ENCODE measurements around the gene PODXL2.

PODXL2 gene

GRCh38 chr3:127711896-127712295 lies 82.9 kb downstream of the PODXL2 start:
- no peak for DNase-seq

DNA sequence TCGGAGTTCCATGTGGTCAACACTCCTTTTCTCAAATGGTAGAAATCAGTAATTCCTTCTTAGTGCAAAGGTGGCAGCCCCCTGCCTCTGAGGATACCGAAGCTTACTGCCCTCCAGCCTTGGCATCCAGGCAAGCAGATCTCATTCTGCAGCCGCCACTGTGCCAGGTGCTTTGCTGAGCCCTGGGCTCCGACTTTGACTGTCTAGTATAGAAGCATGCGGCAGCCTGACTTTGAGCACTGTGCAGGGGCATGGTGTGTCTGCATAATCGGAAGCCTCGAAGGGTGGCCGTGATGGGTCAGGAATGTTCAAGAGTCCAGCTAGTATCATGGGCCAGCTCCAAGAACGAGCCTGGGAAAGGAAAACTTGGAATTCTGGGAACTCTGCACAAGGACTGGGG lies 83.5 kb downstream of the PODXL2 start:
- no peak for DNase-seq

DNA sequence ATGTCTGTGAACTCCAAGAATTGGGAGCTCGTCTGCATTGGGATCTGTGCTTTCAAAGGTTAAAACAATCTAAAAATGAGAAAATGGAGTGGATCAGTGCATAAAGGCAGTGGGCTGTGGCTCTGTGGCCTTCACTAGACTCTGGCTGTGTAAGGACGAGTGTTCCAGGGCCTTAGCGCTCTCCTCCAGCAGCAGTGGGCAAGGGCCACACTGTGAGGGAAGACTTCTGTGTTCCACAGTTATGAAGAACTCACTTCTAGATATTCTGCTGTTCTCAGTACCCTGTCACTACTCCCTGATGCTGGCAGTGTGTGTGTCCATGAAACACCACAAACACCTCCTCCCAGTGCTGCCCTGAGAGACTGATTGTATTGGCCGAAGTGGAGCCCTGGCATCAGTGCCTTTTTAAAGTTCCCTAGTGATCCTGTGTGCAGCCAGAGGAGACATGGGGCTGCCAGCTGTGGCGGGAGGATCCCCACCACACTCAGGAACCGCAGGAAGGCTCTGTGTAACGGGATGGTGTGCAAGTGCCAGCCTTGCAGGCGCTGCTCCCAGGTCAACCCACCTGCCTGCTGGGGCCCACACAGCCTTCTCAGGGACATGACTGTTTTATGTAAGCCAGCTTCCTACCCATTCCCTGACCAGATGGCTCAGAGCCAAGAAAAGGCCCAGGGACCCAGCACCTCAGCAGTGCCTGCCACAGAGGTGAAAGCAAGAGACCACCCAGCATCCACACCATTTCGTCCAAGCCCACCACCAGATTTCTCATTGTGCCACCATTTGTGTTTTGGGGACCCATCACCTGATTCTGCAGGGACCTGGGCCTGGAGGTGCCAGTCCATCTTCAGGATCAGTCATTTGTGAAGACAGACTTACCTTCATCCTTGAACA lies 84.1 kb downstream of the PODXL2 start:
- DNase-seq = no peak

DNA sequence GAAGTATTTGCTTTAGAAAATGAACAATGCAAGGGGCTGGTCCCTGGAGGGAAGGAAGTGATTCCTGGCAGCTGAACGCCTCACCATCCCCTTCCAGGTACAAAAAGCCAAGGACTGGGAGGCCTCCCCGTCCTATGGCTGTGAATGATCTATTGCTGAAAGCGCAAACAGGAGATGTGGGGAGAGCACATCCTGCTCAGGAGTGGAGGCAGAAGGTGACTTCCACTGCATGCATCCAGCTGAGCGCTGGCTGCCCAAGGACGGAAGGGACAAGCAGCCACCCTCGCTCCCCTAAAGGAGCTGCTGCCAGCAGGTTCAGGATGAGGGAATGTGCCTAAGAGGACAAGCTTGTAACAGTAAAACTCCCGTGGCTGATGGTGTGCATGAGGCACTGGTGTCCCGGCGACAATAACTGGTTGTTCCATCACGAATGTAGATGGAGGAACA lies 85.2 kb downstream of the PODXL2 start:
- no peak for DNase-seq

DNA sequence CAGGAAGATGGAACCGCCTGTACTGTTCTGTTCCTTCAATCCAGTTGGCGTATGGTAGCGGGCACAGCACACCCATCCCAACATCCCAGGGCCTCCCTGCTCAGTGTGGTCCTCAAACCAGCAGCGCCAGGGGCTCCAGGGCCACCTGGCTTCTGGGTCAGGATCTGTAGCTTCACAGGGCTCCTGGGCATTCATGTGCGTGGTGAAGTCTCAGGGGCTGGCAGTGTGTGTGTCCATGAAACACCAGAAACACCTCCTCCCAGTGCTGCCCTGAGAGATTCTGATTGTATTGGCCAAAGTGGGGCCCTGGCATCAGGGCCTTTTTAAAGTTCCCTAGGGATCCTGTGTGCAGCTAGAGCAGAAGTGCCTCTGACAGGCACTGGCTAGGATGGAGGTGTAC lies 85.9 kb downstream of the PODXL2 start:
- no peak for DNase-seq

- DNase-seq = no peak
These were observed 86.5 kb downstream of the PODXL2 start for GRCh38 chr3:127715532-127715931.

GRCh38 chr3:127716384-127716783 lies 87.4 kb downstream of the PODXL2 start:
- DNase-seq = no peak

- DNase-seq = no peak
These were observed 88.6 kb downstream of the PODXL2 start for GRCh38 chr3:127717357-127718244.

- no peak for DNase-seq
These were observed 89.4 kb downstream of the PODXL2 start for GRCh38 chr3:127718245-127718915.

DNA sequence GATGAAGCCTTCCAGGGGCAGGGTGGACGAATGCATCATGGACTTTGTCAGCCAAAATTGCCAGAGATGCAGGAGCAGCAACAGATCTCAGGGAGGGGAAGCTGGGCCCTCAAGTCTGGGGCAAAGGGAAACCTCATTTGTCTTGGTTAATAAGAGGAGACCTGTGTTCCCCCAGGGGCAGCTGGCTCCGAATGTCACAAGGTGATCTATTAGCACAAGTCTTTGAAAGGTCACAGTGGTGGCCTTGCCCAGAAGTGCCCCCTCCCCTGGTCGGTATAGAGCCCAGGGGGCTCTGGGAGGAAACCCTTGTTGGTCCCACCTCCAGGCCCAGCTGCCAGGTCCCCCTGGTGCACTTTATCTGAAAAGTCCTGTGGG lies 89.9 kb downstream of the PODXL2 start:
- DNase-seq = no peak

- DNase-seq = no peak
These were observed 90.4 kb downstream of the PODXL2 start for GRCh38 chr3:127719369-127719768.

- no peak for DNase-seq
These were observed 91.3 kb downstream of the PODXL2 start for GRCh38 chr3:127720161-127720823.

- no peak for DNase-seq
These were observed 92.3 kb downstream of the PODXL2 start for GRCh38 chr3:127720985-127721935.

GRCh38 chr3:127722091-127722784 lies 93.3 kb downstream of the PODXL2 start:
- no peak for DNase-seq

Data from EL (cell line).